C4-2B (cell line): ENCODE measurements around the gene GPR31.

Experiments
- ZFX ChIP-seq: fragments of 450-650 bp; IDR thresholded peaks from 2 replicates; pipeline ENCODE4 v1.6.1; 2017
- TF ChIP-seq, protein P1 (sequence below): fragments of 450-650 bp; conservative IDR thresholded peaks from 2 replicates; pipeline ENCODE4 v1.5.1; 2017; ENCODE audit warnings: mild to moderate bottlenecking

DNA sequence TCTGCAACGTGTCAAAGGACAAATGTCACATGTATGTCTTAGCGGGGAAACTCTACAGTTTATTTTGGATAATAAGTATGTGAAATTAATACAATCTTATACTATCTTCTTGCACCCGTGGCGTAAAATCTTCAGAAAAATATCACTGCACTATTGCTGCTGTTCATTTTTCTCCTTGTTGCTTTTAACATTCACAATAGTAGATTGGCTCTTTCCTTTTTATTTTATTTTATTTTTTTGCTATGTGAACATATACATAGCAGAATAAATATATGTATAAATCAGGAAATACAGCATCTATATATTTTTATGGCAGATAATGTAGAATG, 15.4 kb downstream of the GPR31 start:
- TF ChIP-seq, protein P1, sequence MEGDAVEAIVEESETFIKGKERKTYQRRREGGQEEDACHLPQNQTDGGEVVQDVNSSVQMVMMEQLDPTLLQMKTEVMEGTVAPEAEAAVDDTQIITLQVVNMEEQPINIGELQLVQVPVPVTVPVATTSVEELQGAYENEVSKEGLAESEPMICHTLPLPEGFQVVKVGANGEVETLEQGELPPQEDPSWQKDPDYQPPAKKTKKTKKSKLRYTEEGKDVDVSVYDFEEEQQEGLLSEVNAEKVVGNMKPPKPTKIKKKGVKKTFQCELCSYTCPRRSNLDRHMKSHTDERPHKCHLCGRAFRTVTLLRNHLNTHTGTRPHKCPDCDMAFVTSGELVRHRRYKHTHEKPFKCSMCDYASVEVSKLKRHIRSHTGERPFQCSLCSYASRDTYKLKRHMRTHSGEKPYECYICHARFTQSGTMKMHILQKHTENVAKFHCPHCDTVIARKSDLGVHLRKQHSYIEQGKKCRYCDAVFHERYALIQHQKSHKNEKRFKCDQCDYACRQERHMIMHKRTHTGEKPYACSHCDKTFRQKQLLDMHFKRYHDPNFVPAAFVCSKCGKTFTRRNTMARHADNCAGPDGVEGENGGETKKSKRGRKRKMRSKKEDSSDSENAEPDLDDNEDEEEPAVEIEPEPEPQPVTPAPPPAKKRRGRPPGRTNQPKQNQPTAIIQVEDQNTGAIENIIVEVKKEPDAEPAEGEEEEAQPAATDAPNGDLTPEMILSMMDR = peak; percentile 65
- TF ChIP-seq ZFX = no peak
